Mucosa of stomach (tissue), 1 donor: ENCODE measurements around the gene ANP32E.
"Not testable (repeated sequence)": the region's sequence is repeated elsewhere in the genome, so short reads cannot be mapped to it uniquely, and the experiment has no call there.

Source experiments
- H3K27me3 ChIP-seq: one replicate; pipeline ENCODE4 v1.7.0; 2013; ENCODE audit warnings: mild to moderate bottlenecking, low read length; ENCODE audit not compliant: control insufficient read depth, insufficient read depth
- H3K36me3 ChIP-seq: one replicate; pipeline ENCODE4 v1.7.0; 2013; ENCODE audit warnings: low read length; ENCODE audit not compliant: control insufficient read depth, insufficient read depth
- H3K4me1 ChIP-seq: one replicate; pipeline ENCODE4 v1.7.0; 2013; ENCODE audit warnings: mild to moderate bottlenecking, low read length; ENCODE audit not compliant: control insufficient read depth, insufficient read depth
- H3K4me3 ChIP-seq: one replicate; pipeline ENCODE4 v1.7.0; 2013; ENCODE audit warnings: low read length
- H3K9ac ChIP-seq: one replicate; pipeline ENCODE4 v1.7.0; 2013; ENCODE audit warnings: mild to moderate bottlenecking, low read length, moderate library complexity
- H3K9me3 ChIP-seq: one replicate; pipeline ENCODE4 v1.7.0; 2013; ENCODE audit warnings: mild to moderate bottlenecking, low read length, moderate library complexity; ENCODE audit not compliant: control insufficient read depth
- donor health status: Pancreatic carcinoma.

Gene ANP32E

DNA sequence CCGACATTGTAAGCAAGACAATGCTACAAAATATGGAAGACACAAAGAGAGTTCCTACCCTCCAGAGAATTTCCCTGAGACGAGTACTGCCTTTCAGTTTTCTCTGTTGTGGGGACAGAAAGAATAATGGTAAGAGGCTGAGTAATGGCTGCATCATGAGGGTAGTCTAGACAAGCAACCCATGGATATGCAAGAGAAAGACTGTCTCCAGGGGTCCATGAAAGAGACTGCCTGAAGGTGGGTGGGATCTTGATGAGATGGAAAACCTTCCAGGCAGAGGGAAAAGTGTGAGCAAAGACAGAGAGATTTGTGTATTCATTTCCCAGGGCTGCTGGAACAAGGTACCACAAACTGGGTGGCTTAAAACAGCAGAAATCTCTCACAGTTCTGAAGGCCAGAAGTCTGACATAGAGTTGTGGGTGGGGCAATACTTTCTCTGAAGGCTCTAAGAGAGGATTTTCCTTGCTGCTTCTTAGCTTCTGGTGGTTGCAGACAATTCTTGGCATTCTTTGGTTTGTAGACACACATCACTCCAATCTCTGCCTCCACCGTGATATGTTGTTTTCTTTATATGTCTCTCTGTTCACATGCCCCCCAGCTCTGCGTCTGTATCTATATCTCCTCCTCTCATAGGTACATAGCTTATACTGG, 41.4 kb downstream of the ANP32E start:
- no peaks in the 10 kb centered on the region for H3K9me3 ChIP-seq
- no peak overlapping the region for H3K9ac ChIP-seq
- no peaks in the 10 kb centered on the region for H3K4me1 ChIP-seq
- no peak overlapping the region for H3K4me3 ChIP-seq
- no peaks in the 10 kb centered on the region for H3K36me3 ChIP-seq
- H3K27me3 ChIP-seq: no peaks in the 10 kb centered on the region

DNA sequence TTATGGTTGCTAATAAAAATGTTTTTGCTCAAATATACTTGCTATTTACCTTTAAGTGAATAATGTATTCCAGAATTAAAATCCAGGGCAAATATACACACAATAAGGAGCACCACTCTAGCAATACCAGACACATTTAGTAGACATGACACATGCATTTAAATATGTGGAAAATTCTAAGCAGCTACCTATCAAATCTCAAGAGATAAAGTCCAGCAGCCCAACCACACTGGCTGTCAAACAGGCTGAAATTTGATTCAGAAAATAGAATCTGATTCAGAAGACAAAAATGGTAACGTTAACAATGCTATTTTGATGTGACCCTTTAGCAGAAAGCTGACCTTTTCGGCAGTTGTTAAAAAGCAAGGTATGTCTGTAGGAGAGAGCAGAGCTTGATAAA, 43.9 kb downstream of the ANP32E start:
- Histone ChIP-seq H3K4me1 (no peaks in the 10 kb centered on the region), H3K27me3 (no peaks in the 10 kb centered on the region), H3K9me3 (no peaks in the 10 kb centered on the region), H3K4me3 (no peak overlapping the region), H3K36me3 (no peaks in the 10 kb centered on the region), H3K9ac (no peak overlapping the region)

DNA sequence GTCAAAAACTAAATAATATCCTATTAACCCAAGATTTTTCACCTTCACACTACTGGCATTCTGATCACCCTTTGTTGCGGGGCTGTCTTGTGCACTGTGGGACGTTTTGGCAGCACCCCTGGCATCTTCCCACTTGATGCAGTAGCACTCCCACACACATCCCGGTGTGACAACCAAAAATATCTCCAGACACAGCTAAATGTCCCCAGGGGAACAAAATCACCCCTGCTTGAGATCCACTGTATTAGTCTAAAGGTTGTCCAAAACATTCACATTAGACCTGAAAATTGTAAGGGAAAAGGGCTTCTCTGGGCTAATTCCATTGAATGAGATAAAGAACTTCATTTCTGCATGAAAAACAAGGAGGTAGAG, 48.4 kb downstream of the ANP32E start:
- Histone ChIP-seq H3K36me3 (no peaks in the 10 kb centered on the region), H3K9me3 (no peaks in the 10 kb centered on the region), H3K4me3 (no peak overlapping the region), H3K27me3 (no peaks in the 10 kb centered on the region), H3K4me1 (no peaks in the 10 kb centered on the region), H3K9ac (no peak overlapping the region)

DNA sequence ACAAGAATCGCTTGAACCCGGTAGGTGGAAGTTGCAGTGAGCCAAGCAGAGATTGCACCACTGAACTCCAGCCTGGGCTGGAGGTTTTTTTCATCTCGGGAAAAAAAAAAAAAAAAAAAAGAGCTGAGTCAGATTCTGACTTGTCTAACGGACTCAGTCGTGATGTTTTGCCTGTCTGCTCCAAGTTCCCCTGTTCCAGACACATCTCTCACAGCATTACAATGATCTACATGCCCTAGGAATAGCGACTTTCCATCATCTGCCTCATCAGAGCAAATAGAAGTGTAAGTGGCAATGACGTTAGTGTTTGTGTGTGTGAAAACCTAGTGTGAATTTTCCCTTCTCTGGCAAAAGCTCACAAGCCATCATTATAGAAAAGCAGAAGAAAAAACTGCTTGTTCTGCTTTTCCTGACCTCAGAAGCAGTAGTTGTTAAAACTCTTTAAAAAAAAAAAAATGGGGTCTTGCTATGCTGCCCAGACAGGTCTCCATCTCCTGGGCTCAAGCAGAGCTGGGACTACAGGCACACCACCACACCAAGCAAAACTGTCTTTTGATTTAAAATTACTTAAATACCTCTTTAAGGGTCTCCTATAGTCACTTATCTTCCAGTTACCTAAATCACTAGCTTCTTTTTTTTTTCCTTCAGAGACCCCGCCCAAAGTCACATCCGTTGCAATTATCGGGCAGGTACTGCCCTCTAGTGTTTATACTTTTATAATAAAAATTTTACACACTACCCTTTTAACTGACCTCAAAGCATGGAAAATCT, 48.9 kb downstream of the ANP32E start:
- no peaks in the 10 kb centered on the region for H3K9me3 ChIP-seq
- no peak overlapping the region for H3K4me3 ChIP-seq
- H3K27me3 ChIP-seq: no peaks in the 10 kb centered on the region
- no peaks in the 10 kb centered on the region for H3K4me1 ChIP-seq
- H3K36me3 ChIP-seq: no peaks in the 10 kb centered on the region
- no peak overlapping the region for H3K9ac ChIP-seq

DNA sequence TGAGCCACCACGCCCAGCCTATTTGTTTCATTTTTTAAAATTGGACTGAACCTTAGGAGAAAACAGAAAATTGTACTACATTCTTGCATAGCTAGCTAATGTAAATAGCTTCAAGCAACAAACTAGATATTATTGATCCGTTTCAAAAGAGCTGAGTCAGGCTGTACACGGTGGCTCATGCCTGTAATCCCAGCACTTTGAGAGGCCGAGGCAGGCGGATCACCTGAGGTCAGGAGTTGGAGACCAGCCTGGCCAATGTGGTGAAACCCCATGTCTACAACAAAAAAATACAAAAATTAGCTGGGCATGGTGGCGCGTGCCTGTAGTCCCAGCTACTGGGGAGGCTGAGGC, 49.5 kb downstream of the ANP32E start:
- H3K4me1 ChIP-seq, H3K4me3 ChIP-seq, H3K27me3 ChIP-seq, H3K36me3 ChIP-seq, H3K9me3 ChIP-seq, H3K9ac ChIP-seq: not testable (repeated sequence)

DNA sequence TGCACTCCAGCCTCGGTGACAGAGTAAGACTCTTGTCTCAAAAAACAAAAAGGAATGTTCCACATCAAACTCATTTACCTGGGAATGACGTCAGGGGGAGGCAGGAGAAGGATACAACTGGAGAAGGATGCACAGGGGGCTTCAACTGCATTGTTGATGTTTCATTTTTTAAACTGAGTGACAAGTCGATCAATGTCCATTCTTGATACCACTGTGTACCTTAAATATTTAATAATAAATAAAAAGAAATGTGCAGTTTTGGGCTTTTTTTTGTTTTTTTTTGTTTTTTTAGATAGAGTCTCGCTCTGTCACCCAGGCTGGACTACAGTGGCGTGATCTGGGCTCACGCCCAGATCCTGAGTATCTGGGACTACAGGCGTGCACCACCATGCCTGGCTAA, 50.4 kb downstream of the ANP32E start:
- Histone ChIP-seq H3K27me3 (no peaks in the 10 kb centered on the region), H3K36me3 (no peaks in the 10 kb centered on the region), H3K9me3 (no peaks in the 10 kb centered on the region), H3K4me3 (no peak overlapping the region), H3K4me1 (no peaks in the 10 kb centered on the region), H3K9ac (no peak overlapping the region)

DNA sequence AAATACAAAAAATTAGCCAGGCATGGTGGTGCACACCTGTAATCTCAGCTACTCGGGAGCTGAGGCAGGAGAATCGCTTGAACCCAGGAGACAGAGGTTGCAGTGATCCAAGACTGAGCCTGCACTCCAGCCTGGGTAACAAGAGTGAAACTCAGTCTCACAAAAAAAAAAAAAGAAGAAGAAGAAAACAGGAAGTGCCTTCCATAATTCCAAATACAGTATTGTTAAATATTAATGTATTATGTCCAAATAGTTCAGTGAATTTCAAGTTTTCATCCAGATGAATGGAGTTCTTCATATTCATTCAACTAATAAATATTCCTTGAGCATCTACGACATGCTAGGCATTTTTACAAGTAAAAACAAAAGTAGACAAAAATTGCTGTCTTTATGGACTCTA, 52.9 kb downstream of the ANP32E start:
- Histone ChIP-seq H3K27me3 (no peaks in the 10 kb centered on the region), H3K4me1 (peaks cover 1% of the 10 kb centered on the region), H3K36me3 (no peaks in the 10 kb centered on the region), H3K9ac (no peak overlapping the region), H3K9me3 (no peaks in the 10 kb centered on the region), H3K4me3 (no peak overlapping the region)

DNA sequence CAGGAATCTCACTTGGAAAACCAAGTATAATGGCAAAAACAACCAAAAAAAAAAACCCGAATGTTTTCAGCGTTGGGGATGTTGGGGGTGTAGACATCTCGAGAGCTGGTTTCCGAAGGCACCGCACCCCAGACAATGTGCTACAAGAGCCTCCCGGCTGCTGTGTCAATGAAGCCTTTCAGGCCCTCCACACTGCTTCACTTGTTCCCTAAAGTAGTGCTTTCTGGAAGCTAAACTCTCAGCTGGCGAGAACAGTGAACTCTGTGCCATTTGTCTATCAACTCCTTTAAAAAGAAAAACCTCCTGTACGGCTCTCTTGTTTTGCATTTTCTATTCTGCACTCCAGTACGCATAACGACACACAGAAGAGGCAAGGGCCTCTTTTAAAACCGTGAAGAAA, 53.7 kb downstream of the ANP32E start:
- no peaks in the 10 kb centered on the region for H3K9me3 ChIP-seq
- no peaks in the 10 kb centered on the region for H3K27me3 ChIP-seq
- no peak overlapping the region for H3K9ac ChIP-seq
- no peak overlapping the region for H3K4me3 ChIP-seq
- H3K36me3 ChIP-seq: no peaks in the 10 kb centered on the region
- H3K4me1 ChIP-seq: peaks cover 3% of the 10 kb centered on the region

DNA sequence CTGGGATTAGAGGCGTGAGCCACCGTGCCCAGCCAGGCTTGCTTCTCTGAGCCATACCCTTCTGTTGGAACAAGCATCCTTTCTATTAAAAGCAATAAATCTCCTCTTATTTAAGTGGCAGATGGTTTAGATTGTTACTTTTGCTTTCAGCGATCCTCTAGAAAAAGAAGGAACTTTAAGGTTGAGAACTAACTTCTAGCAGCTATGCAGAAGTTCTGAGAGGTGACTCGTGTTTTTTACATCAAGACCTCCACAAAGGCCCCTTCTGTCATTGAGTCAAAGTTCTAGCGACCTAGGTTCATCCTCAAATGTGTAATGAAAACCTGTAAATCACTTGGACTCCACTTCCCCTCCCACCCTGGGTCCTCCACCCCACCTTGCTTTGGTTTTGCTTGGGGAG, 55.4 kb downstream of the ANP32E start:
- Histone ChIP-seq H3K9ac (no peak overlapping the region), H3K4me1 (peaks cover 3% of the 10 kb centered on the region), H3K36me3 (no peaks in the 10 kb centered on the region), H3K27me3 (no peaks in the 10 kb centered on the region), H3K4me3 (no peak overlapping the region), H3K9me3 (no peaks in the 10 kb centered on the region)

DNA sequence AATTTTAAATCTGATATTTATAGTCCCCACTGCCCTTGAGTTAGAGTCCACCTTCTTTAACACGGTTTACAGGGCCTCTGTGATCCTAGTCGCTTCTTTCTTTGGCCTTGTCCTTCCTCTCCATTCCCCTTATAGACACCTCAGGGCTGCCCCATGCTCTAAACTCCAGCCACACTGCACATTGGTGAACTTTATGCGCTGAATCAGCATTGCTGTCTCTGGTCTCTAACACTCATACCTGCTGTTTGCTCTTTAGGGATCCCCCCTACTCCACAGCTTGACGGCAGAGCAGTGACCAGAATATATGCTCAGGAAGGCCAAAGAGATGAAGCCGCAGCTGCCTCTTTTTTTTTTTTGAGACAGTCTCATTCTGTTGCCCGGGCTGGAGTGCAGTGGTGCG, 56.0 kb downstream of the ANP32E start:
- peaks cover 3% of the 10 kb centered on the region for H3K4me1 ChIP-seq
- H3K27me3 ChIP-seq: no peaks in the 10 kb centered on the region
- no peaks in the 10 kb centered on the region for H3K9me3 ChIP-seq
- H3K9ac ChIP-seq: no peak overlapping the region
- no peaks in the 10 kb centered on the region for H3K36me3 ChIP-seq
- H3K4me3 ChIP-seq: no peak overlapping the region

DNA sequence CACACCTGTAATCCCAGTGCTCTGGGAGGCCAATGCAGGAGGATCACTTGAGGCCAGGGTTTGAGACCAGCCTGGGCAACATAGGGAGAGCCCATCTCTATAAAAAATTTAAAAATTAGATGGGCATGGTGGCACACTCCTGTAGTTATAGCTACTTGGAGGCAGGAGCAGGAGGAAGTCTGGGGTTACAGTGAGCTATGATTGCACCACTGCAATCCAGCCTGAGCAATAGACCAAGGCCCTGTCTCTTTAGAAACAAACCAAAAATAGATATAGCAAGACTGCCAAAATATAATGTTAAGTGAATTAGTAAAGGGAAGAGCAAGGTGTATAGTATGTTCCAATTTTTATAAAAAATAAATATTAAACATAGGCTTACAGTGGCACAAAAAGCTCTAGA, 57.4 kb downstream of the ANP32E start:
- H3K4me1 ChIP-seq: peaks cover 3% of the 10 kb centered on the region
- no peaks in the 10 kb centered on the region for H3K36me3 ChIP-seq
- no peaks in the 10 kb centered on the region for H3K9me3 ChIP-seq
- H3K27me3 ChIP-seq: no peaks in the 10 kb centered on the region
- no peak overlapping the region for H3K9ac ChIP-seq
- no peak overlapping the region for H3K4me3 ChIP-seq

DNA sequence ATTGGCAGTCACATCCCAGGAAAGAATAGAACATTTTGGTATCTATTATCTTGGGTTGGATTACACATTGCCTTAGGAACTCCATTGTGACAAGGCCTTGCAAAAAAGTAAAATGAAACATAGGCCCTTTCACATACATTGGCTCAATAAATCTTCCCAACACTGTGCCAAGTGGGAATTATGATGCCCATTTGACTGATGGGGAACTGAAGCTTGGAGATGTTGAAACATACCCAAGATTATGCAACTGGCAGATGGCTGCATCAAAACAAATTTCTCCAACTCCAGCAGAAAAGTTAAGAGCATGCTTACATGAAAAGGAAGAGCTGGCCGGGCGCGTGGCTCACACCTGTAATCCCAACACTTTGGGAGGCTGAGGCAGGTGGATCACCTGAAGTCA, 59.3 kb downstream of the ANP32E start:
- H3K36me3 ChIP-seq: no peaks in the 10 kb centered on the region
- no peak overlapping the region for H3K4me3 ChIP-seq
- H3K4me1 ChIP-seq: peaks cover 3% of the 10 kb centered on the region
- no peak overlapping the region for H3K9ac ChIP-seq
- H3K27me3 ChIP-seq: no peaks in the 10 kb centered on the region
- no peaks in the 10 kb centered on the region for H3K9me3 ChIP-seq
